Astrocyte (in vitro differentiated cells and primary cell): ENCODE measurements around the gene TRIO. TPM values are rescaled to one million over a fixed set of nuclear protein-coding genes. Genes with fewer than 3 reads are reported as not detected.

ENCODE experiments used
- DNase-seq: peaks from one replicate; pipeline ENCODE4 v3.0.0-alpha.2; 2010; ENCODE audit warnings: low read depth
- FAIRE-seq: peaks from 2 replicates; lab custom pipeline; 2011; peaks lifted over from hg19 to GRCh38; lab: Jason Lieb, UNC
- H2AFZ ChIP-seq: 2 replicates; pipeline ENCODE4 v1.6.0; 2012; ENCODE audit warnings: low read depth, low read length, inconsistent platforms
- H3K27ac ChIP-seq: 2 replicates; pipeline ENCODE4 v1.5.1; 2011; ENCODE audit warnings: low read depth, low read length, inconsistent platforms
- H3K27me3 ChIP-seq: 2 replicates; pipeline ENCODE4 v1.6.0; 2011; ENCODE audit warnings: low read length, inconsistent platforms; ENCODE audit not compliant: insufficient read depth
- H3K36me3 ChIP-seq: 2 replicates; pipeline ENCODE4 v1.5.1; 2011; ENCODE audit warnings: low read length, inconsistent platforms; ENCODE audit not compliant: insufficient read depth
- H3K4me1 ChIP-seq: 2 replicates; pipeline ENCODE4 v1.5.1; 2011; ENCODE audit warnings: low read length, inconsistent platforms; ENCODE audit not compliant: insufficient read depth
- H3K4me2 ChIP-seq: 2 replicates; pipeline ENCODE4 v1.6.0; 2012; ENCODE audit warnings: low read length, inconsistent platforms
- H3K4me3 ChIP-seq: 2 replicates; pipeline ENCODE4 v1.5.1; 2011; ENCODE audit warnings: low read depth, mild to moderate bottlenecking, low read length, inconsistent platforms; ENCODE audit not compliant: insufficient read depth
- H3K79me2 ChIP-seq: 2 replicates; pipeline ENCODE4 v1.6.0; 2012; ENCODE audit warnings: mild to moderate bottlenecking, low read length, inconsistent platforms; ENCODE audit not compliant: insufficient read depth
- H3K9ac ChIP-seq: 2 replicates; pipeline ENCODE4 v1.6.0; 2012; ENCODE audit warnings: mild to moderate bottlenecking, low read length, inconsistent platforms
- H3K9me3 ChIP-seq: 2 replicates; pipeline ENCODE4 v1.5.1; 2012; ENCODE audit warnings: low read depth, mild to moderate bottlenecking, low read length, inconsistent platforms; ENCODE audit not compliant: insufficient read depth
- H4K20me1 ChIP-seq: 2 replicates; pipeline ENCODE4 v1.6.0; 2012; ENCODE audit warnings: low read length, inconsistent platforms; ENCODE audit not compliant: insufficient read depth
- H3K27ac Mint-ChIP-seq: one replicate; pipeline ENCODE4 v1.8.0; 2021; ENCODE audit warnings: mild to moderate bottlenecking, mixed read lengths; ENCODE audit not compliant: unreplicated experiment
- H3K27me3 Mint-ChIP-seq: one replicate; pipeline ENCODE4 v1.8.0; 2021; ENCODE audit warnings: low read depth, mixed read lengths; ENCODE audit not compliant: unreplicated experiment
- H3K36me3 Mint-ChIP-seq: one replicate; pipeline ENCODE4 v1.8.0; 2021; ENCODE audit warnings: low read depth, mixed read lengths; ENCODE audit not compliant: unreplicated experiment
- H3K4me1 Mint-ChIP-seq: one replicate; pipeline ENCODE4 v1.8.0; 2021; ENCODE audit warnings: low read depth, mixed read lengths; ENCODE audit not compliant: unreplicated experiment
- H3K4me3 Mint-ChIP-seq: one replicate; pipeline ENCODE4 v1.8.0; 2021; ENCODE audit warnings: mild to moderate bottlenecking, moderate library complexity, mixed read lengths; ENCODE audit not compliant: unreplicated experiment
- H3K9me3 Mint-ChIP-seq: one replicate; pipeline ENCODE4 v1.8.0; 2021; ENCODE audit warnings: mild to moderate bottlenecking, mixed read lengths; ENCODE audit not compliant: unreplicated experiment
- EZH2 ChIP-seq: IDR thresholded peaks from 2 replicates; pipeline ENCODE4 v1.6.1; 2012; ENCODE audit warnings: mild to moderate bottlenecking, low read length, inconsistent platforms; ENCODE audit not compliant: insufficient read depth
- total RNA-seq: library from RNA; stranded (reverse); gene quantifications from 2 replicates; pipeline ENCODE4 v1.2.1, GENCODE V29; 2021
- TF ChIP-seq, protein P1 (sequence below): IDR thresholded peaks from 2 replicates; pipeline ENCODE4 v1.5.1; 2011; ENCODE audit warnings: low read depth, mild to moderate bottlenecking, inconsistent platforms, low read length, moderate library complexity; ENCODE audit not compliant: insufficient read depth

TRIO gene
- total RNA-seq, 1 donor from 2014 or later, result 347 TPM

DNA sequence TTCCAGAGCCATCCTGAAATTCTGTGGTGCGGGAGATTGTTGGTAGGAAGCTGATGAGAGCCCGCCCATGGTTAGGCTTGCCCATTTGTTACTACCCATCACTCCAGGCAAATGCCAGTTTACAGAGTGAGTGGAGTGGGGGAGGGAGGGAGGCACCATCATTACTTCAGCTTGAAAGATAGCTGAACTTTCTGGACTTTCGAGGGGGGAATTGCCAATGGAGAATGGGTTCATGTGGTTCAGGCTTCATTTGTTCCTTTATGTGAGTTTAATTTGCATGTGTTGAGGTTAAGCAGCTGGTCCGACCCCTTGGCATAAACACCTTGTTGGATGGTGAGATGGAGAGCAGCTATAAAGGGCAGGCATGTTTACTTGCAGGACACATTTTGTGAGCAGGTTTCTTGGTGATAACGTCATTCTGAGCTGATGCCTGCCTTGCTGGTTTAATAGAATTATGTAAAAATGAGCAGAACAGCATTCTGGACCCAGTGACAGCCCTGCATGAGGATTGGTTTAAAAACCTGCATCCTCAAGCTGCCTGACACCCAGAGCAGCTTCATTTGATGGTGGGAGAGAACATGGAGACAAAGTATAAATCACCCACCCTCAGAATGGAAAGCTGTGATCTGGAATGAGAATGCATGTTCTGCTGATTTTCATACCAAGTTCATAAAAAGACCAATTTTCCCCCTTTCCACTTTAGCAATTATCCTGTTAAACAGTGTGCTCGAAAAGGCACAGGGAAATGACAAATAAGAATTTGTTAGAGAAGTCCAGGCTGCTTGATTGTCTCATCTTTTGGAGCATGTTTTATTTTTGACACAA lies 106.3 kb downstream of the TRIO start:
- FAIRE-seq (no peak), DNase-seq (no peak)
- H3K36me3 ChIP-seq, result no peaks in the 10 kb centered on the region
- Mint-ChIP-seq H3K4me3 (peak overlapping the region; percentile 57), H3K36me3 (peaks cover 6% of the 10 kb centered on the region), H3K9me3 (no peaks in the 10 kb centered on the region), H3K27me3 (no peaks in the 10 kb centered on the region), H3K4me1 (peaks cover 80% of the 10 kb centered on the region), H3K27ac (peak overlapping the region; percentile 73)
- peak overlapping the region; percentile 68 for H3K9ac ChIP-seq
- no peak overlapping the region for H2AFZ ChIP-seq
- H3K27ac ChIP-seq, result peak overlapping the region; percentile 73
- TF ChIP-seq, protein P1, sequence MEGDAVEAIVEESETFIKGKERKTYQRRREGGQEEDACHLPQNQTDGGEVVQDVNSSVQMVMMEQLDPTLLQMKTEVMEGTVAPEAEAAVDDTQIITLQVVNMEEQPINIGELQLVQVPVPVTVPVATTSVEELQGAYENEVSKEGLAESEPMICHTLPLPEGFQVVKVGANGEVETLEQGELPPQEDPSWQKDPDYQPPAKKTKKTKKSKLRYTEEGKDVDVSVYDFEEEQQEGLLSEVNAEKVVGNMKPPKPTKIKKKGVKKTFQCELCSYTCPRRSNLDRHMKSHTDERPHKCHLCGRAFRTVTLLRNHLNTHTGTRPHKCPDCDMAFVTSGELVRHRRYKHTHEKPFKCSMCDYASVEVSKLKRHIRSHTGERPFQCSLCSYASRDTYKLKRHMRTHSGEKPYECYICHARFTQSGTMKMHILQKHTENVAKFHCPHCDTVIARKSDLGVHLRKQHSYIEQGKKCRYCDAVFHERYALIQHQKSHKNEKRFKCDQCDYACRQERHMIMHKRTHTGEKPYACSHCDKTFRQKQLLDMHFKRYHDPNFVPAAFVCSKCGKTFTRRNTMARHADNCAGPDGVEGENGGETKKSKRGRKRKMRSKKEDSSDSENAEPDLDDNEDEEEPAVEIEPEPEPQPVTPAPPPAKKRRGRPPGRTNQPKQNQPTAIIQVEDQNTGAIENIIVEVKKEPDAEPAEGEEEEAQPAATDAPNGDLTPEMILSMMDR, result no peak
- no peak for TF ChIP-seq EZH2
- no peaks in the 10 kb centered on the region for H3K27me3 ChIP-seq
- H3K79me2 ChIP-seq, result peaks cover 100% of the 10 kb centered on the region
- no peak overlapping the region for H3K4me3 ChIP-seq
- peak overlapping the region; percentile 56 for H3K4me2 ChIP-seq
- H3K9me3 ChIP-seq, result no peaks in the 10 kb centered on the region
- H3K4me1 ChIP-seq, result peaks cover 47% of the 10 kb centered on the region
- peaks cover 92% of the 10 kb centered on the region for H4K20me1 ChIP-seq

DNA sequence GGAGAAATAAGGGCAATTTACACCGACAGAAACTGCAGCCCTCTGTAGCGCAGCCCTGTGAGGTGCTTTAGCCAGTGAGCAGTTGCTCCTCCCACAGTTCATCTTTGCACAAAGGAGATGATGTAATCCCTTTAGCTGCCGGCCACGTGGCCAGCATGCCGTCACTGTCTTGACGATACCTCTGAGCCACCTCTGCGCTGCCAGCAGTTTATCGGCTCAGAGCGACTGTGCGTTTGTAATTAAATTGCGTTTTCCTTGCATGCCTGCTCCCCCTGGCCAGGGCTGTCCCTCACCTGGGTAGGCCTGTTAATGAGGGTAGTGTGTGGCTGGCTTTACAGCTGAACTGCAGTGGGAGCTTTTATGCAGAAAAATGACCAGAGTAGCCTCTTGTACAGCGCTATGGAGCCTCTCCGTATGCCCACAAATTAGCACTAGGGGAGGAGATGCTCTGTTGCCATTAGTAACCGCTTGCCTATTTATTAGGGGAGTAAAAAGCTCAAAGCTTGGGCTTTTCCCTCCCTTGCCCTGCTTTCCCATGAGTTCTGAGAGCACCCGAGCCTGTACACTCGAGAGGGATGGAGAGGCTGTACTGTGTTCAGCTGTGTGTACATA lies 107.0 kb downstream of the TRIO start:
- Histone ChIP-seq H3K27me3 (no peaks in the 10 kb centered on the region), H3K36me3 (peaks cover 1% of the 10 kb centered on the region), H2AFZ (no peak overlapping the region), H3K27ac (peak overlapping the region; percentile 73), H3K4me3 (peak overlapping the region; percentile 9), H3K4me1 (peaks cover 40% of the 10 kb centered on the region), H3K9ac (peak overlapping the region; percentile 68), H3K9me3 (no peaks in the 10 kb centered on the region), H4K20me1 (peaks cover 91% of the 10 kb centered on the region), H3K4me2 (peak overlapping the region; percentile 56), H3K79me2 (peaks cover 100% of the 10 kb centered on the region)
- Mint-ChIP-seq H3K27me3 (no peaks in the 10 kb centered on the region), H3K36me3 (peaks cover 8% of the 10 kb centered on the region), H3K9me3 (no peaks in the 10 kb centered on the region), H3K4me1 (peaks cover 76% of the 10 kb centered on the region), H3K4me3 (peak overlapping the region; percentile 57), H3K27ac (peak overlapping the region; percentile 73)
- no peak for FAIRE-seq
- TF ChIP-seq, protein P1, result no peak
- TF ChIP-seq EZH2, result no peak
- DNase-seq, result peak; percentile 88
